Epithelial cell of esophagus (primary cell): ENCODE data around the gene NCOA5.

Source experiments
- DNase-seq: peaks from one replicate; pipeline ENCODE4 v3.0.0; 2010; ENCODE audit warnings: low read depth
- H3K4me3 ChIP-seq: 2 replicates; pipeline ENCODE4 v1.5.1; 2011; ENCODE audit warnings: mild to moderate bottlenecking, low read length, control low read depth
- TF ChIP-seq, protein P1 (sequence below): IDR thresholded peaks from 2 replicates; pipeline ENCODE4 v1.5.1; 2011; ENCODE audit warnings: low read depth, mild to moderate bottlenecking, low read length, control low read depth, inconsistent platforms; ENCODE audit not compliant: insufficient read depth; ENCODE audit errors: missing control alignments

NCOA5 gene

DNA sequence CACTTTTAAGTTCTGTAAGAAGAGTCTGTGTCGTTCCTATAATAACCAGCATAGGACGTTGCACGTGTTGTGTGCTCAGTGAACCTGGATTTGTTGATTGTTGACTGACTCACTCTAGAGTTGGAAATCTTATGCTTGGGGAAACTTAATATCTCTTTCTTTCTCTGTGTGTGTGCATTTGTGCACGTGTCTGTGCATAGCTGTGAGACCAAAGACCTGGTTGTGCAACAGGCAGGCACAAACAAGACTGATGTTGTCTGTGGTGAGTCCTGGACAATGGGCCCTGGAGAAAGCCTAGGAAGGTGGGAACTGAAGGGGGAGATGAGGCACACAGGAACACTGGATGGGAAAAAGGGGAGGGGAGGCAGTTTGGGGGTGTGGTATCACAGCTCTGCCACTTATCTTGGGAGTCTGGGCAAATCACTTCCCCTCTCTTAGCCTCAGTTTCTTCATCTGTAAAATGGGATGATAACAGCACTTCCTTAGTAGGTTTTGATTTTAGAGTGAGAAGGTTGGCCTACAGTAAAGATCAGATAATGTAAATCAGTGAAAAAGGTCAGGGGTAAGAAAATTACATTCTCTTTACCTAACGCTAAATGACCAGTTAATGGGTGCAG is 36.8 kb upstream of the NCOA5 start:
- TF ChIP-seq, protein P1, sequence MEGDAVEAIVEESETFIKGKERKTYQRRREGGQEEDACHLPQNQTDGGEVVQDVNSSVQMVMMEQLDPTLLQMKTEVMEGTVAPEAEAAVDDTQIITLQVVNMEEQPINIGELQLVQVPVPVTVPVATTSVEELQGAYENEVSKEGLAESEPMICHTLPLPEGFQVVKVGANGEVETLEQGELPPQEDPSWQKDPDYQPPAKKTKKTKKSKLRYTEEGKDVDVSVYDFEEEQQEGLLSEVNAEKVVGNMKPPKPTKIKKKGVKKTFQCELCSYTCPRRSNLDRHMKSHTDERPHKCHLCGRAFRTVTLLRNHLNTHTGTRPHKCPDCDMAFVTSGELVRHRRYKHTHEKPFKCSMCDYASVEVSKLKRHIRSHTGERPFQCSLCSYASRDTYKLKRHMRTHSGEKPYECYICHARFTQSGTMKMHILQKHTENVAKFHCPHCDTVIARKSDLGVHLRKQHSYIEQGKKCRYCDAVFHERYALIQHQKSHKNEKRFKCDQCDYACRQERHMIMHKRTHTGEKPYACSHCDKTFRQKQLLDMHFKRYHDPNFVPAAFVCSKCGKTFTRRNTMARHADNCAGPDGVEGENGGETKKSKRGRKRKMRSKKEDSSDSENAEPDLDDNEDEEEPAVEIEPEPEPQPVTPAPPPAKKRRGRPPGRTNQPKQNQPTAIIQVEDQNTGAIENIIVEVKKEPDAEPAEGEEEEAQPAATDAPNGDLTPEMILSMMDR: no peak
- DNase-seq: peak; percentile 27
- no peak overlapping the region for H3K4me3 ChIP-seq

DNA sequence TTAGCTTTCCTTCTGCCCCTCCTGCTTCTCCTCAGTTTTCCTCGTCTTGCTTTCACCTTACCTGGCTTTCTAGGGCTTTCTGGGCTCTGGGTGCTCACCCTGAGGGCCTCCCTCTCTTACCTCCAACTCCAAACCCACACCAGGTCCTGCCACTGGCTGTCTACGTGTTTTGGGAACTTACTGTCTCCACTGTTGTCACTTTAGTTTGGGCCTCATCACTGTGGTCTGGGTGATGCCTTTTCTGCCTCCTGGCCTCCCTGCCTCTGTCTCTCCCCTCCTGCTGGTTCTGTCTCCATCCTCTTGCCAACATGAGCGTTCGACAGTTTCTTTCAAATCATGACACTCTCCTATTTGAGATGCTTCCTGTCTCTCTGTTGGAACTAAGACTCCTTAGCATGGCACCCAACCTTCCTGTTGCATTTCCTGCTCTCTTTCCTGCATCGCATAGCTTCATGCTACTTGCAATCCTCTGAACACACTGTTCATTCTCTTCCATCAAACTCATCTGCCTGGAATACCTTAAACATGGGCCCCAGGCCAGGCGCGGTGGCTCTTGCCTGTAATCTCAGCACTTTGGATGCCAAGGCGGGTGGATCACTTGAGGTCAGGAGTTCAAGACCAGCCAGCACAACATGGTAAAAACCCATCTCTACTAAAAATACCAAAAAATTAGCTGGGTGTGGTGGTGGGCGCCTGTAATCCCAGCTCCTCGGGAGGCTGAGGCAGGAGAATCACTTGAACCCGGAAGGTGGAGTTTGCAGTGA is 33.9 kb upstream of the NCOA5 start:
- TF ChIP-seq, protein P1: no peak
- no peak overlapping the region for H3K4me3 ChIP-seq
- DNase-seq: no peak

DNA sequence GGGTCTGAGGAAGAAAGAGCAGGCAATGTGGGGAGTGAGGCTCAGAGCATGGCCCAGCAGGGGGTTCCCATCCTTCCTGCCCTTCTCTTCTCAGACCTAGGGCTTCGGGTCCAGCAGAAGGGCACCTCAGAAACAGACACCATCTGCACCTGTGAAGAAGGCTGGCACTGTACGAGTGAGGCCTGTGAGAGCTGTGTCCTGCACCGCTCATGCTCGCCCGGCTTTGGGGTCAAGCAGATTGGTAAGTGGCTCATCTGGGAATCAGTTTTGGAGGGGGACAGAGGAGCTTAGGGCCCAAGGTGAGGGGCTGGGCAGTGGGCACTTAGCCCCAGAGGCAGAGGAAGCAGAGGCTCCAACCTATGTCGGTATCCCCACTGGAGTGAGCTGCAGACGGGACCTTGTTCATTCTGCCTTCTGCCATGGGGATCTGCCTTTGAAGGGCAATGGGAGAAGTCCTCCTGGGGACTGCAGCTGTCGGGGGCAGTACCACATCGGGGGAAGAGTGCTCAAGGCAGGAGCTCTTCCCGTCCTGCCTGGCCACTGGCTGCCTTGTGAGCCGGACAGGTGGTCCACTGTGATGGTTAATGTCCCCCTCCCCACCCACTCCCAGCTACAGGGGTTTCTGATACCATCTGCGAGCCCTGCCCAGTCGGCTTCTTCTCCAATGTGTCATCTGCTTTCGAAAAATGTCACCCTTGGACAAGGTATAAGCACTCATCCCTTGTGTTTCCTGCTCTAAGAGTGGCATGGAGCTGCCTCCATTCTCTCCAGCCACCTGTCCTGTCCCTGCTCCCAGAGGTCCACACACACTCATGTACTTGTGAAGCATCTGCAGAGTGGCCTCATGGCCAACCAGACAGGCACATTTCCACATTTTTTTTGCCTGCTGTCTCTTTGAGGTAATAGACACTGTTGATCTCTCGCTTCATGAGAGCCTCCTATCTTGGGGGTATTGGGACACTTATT is 33.0 kb upstream of the NCOA5 start:
- no peak overlapping the region for H3K4me3 ChIP-seq
- no peak for DNase-seq
- TF ChIP-seq, protein P1: no peak

DNA sequence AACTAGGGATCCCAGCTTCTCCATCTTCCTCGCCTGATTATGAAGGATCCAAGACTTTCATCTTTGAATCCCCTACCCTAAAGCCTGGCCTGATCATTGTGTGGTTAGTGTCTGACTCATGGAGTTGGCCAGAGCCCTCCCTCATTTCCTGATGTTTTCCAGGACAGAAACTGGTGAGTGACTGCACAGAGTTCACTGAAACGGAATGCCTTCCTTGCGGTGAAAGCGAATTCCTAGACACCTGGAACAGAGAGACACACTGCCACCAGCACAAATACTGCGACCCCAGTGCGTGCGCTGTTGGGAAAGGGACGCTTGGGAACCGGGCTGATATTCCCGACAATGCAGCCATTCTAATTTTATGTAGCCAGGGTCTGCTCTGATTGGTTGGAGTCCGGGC is 32.3 kb upstream of the NCOA5 start:
- TF ChIP-seq, protein P1: no peak
- peak; percentile 65 for DNase-seq

DNA sequence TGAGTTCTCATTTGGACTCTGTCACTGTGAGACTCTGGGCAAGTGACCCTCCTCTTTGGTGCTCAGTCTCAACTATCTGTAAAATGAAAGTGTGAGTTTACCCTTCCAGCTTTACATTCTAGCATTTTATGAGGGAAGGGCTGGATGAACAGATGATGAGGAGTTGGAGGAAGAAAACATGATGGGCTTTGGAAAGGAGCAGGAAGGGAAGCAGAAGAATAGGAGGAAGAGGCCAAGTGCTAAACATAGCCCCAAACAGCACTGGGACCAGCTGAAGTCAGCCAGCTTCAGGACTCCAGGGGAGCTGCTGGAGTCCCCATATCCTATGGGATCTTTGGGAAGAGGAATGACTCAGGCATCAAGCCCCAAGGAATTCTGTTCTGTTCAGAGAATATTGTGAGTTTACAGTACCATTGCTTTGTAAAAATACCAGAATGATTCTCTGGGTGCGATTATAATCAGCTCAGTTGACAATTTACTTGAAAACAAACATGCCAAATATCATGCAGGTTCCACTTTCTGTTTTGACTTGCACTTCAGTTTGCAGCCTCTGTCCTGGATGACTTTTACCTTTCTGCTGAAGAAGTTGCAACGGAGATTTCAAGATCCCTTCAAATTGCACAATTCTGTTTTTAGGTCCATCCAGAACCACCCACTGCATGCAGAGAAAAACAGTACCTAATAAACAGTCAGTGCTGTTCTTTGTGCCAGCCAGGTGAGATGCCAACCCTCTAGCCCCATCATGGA is 31.6 kb upstream of the NCOA5 start:
- H3K4me3 ChIP-seq: no peak overlapping the region
- no peak for DNase-seq
- TF ChIP-seq, protein P1: no peak

More for the DNA sequence above, 32.3 kb upstream of the NCOA5 start:
- no peak overlapping the region for H3K4me3 ChIP-seq

DNA sequence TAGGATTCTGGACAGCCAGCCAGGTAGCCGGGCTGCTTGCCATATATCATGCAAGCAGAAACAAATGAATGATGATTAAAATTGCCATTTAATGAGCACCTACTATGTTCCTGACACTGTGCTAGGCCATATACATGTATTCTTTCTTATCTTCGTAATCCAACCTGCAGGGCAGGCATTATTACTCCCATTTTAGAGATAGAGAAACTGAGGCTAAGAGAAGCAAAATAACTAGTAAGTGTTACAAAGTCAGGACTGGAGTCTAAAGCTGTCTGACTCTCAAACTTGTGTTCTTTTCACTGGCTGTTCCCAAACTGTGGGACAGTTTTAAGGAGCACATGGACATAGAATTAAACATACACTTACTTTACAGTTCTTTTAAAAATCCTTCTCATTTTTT is 30.4 kb upstream of the NCOA5 start:
- no peak overlapping the region for H3K4me3 ChIP-seq
- DNase-seq: no peak
- TF ChIP-seq, protein P1: no peak
